Trophoblast cell (in vitro differentiated cells and primary cell): Measurements from ENCODE around the gene RNASEH1.

Experiments
- DNase-seq, 2 donors: peaks; one replicate each; pipeline ENCODE4 v3.0.0-alpha.2; 2016
- H2AFZ ChIP-seq: 2 replicates; pipeline ENCODE4 v1.6.1; 2013; ENCODE audit warnings: low read length, moderate library complexity, mild to moderate bottlenecking; ENCODE audit not compliant: insufficient read depth, poor library complexity
- H2AK5ac ChIP-seq: 2 replicates; pipeline ENCODE4 v1.6.1; 2013; ENCODE audit warnings: mild to moderate bottlenecking, low read length
- H2BK120ac ChIP-seq: 2 replicates; pipeline ENCODE4 v1.6.1; 2013; ENCODE audit warnings: low read length, mild to moderate bottlenecking, moderate library complexity; ENCODE audit not compliant: insufficient read depth, poor library complexity
- H2BK12ac ChIP-seq: 2 replicates; pipeline ENCODE4 v1.6.1; 2013; ENCODE audit warnings: mild to moderate bottlenecking, low read length, moderate library complexity
- H2BK5ac ChIP-seq: 2 replicates; pipeline ENCODE4 v1.6.1; 2013; ENCODE audit warnings: low read length, low read depth, moderate library complexity, mild to moderate bottlenecking; ENCODE audit not compliant: poor library complexity
- H3K14ac ChIP-seq: 2 replicates; pipeline ENCODE4 v1.6.1; 2013; ENCODE audit warnings: mild to moderate bottlenecking, low read length
- H3K18ac ChIP-seq: 2 replicates; pipeline ENCODE4 v1.6.1; 2013; ENCODE audit warnings: mild to moderate bottlenecking, low read length
- H3K23ac ChIP-seq: 2 replicates; pipeline ENCODE4 v1.6.1; 2013; ENCODE audit warnings: low read length
- H3K27ac ChIP-seq: 2 replicates; pipeline ENCODE4 v1.5.1; 2013; ENCODE audit warnings: low read depth, mild to moderate bottlenecking, inconsistent platforms, low read length, moderate library complexity
- H3K27me3 ChIP-seq: 2 replicates; pipeline ENCODE4 v1.6.1; 2013; ENCODE audit warnings: inconsistent platforms, mild to moderate bottlenecking, low read length, moderate library complexity; ENCODE audit not compliant: insufficient read depth
- H3K36me3 ChIP-seq, 2 experiments: 1 replicate in 1 of 2; 2 replicates in 1 of 2; pipeline ENCODE4 v1.6.1; 2013; ENCODE audit warnings: low read length in 2 of 2, mild to moderate bottlenecking in 2 of 2, moderate library complexity in 1 of 2; ENCODE audit not compliant: insufficient read depth in 2 of 2, control insufficient read depth in 1 of 2
- H3K4ac ChIP-seq: 2 replicates; pipeline ENCODE4 v1.6.1; 2013; ENCODE audit warnings: low read depth, mild to moderate bottlenecking, low read length, moderate library complexity
- H3K4me1 ChIP-seq, 2 experiments: 1 replicate in 1 of 2; 2 replicates in 1 of 2; pipeline ENCODE4 v1.6.1; 2013; ENCODE audit warnings: low read length in 2 of 2, mild to moderate bottlenecking in 2 of 2, moderate library complexity in 1 of 2; ENCODE audit not compliant: insufficient read depth in 2 of 2, control insufficient read depth in 1 of 2
- H3K4me2 ChIP-seq: 2 replicates; pipeline ENCODE4 v1.6.1; 2013; ENCODE audit warnings: inconsistent platforms, mild to moderate bottlenecking, low read length, moderate library complexity
- H3K4me3 ChIP-seq: 2 replicates; pipeline ENCODE4 v1.5.1; 2013; ENCODE audit warnings: mild to moderate bottlenecking, low read depth, low read length, inconsistent platforms
- H3K79me1 ChIP-seq: one replicate; pipeline ENCODE4 v1.6.1; 2013; ENCODE audit warnings: low read length
- H3K79me2 ChIP-seq: 2 replicates; pipeline ENCODE4 v1.6.1; 2013; ENCODE audit warnings: low read length, mild to moderate bottlenecking; ENCODE audit not compliant: control insufficient read depth, insufficient read depth, poor library complexity
- H3K9ac ChIP-seq: 2 replicates; pipeline ENCODE4 v1.6.1; 2013; ENCODE audit warnings: mild to moderate bottlenecking, low read length
- H3K9me3 ChIP-seq: 2 replicates; pipeline ENCODE4 v1.6.1; 2013; ENCODE audit warnings: low read depth, mild to moderate bottlenecking, control low read depth, inconsistent platforms, low read length; ENCODE audit not compliant: insufficient read depth
- H4K12ac ChIP-seq: 2 replicates; pipeline ENCODE4 v1.6.1; 2013; ENCODE audit warnings: low read depth, mild to moderate bottlenecking, low read length, moderate library complexity
- H4K8ac ChIP-seq: 2 replicates; pipeline ENCODE4 v1.6.1; 2013; ENCODE audit warnings: low read depth, mild to moderate bottlenecking, low read length, moderate library complexity
- H4K91ac ChIP-seq: one replicate; pipeline ENCODE4 v1.6.1; 2013; ENCODE audit warnings: low read depth, mild to moderate bottlenecking, low read length, moderate library complexity
- WGBS: extraction: QIAGEN DNeasy Blood & Tissue Kit; methylation state at CpG from one replicate; pipeline ENCODE4 v1.1.7; 2013; ENCODE audit warnings: missing lambda C conversion rate; ENCODE audit not compliant: insufficient read length, insufficient coverage; ENCODE audit errors: extremely low coverage; 5-methylcytosine and 5-hydroxymethylcytosine counted together

Gene RNASEH1

DNA sequence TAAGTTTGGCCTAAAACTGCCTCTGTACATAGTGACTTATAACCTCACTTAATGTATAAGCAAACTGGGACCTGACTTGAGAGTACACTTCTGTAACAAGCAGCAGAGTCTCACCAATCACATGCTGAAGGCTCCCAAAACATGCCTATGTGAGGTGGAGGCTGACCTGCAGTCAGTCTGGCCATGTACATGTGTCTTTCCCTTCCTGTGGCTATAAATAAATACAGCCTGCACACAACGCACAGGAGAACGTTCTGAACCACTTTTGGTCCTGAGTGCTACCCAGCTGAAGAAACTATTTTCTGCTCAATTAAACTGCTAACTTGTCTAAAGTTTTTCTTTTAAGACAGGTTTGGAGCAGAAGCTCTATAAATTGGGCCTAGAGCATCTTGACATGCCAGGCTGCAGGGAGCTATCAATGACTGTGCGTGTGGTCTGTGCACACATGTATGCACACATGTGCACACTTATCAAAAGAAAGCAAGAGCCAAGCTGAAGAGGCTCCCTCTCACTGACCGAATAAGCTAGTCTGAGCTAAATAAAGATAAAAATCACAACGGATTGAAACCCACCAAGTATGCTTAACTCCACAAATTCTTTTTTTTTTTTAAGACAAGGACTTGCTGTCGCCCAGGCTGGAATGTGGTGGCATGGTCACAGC lies 15.0 kb downstream of the RNASEH1 start:
- no peaks in the 10 kb centered on the region for H3K79me1 ChIP-seq
- no CpG with 5 or more reads among the region's 6 CpGs for WGBS
- DNase-seq, result no peak
- H3K23ac ChIP-seq, result no peak overlapping the region
- H3K4me2 ChIP-seq, result no peak overlapping the region
- H2AFZ ChIP-seq, result no peak overlapping the region
- H2BK12ac ChIP-seq, result no peak overlapping the region
- H3K36me3 ChIP-seq, result peaks cover 38 to 53% of the 10 kb centered on the region in 2 experiments
- no peak overlapping the region for H4K91ac ChIP-seq
- no peak overlapping the region for H3K4me3 ChIP-seq
- no peak overlapping the region for H2AK5ac ChIP-seq
- H2BK5ac ChIP-seq, result no peak overlapping the region
- H3K4ac ChIP-seq, result no peak overlapping the region
- H3K4me1 ChIP-seq, result no peaks in the 10 kb centered on the region
- no peak overlapping the region for H3K27ac ChIP-seq
- H2BK120ac ChIP-seq, result no peak overlapping the region
- no peaks in the 10 kb centered on the region for H3K79me2 ChIP-seq
- no peak overlapping the region for H4K8ac ChIP-seq
- no peak overlapping the region for H3K18ac ChIP-seq
- no peak overlapping the region for H4K12ac ChIP-seq
- H3K9ac ChIP-seq, result no peak overlapping the region
- H3K14ac ChIP-seq, result no peak overlapping the region
- no peaks in the 10 kb centered on the region for H3K27me3 ChIP-seq
- no peaks in the 10 kb centered on the region for H3K9me3 ChIP-seq

DNA sequence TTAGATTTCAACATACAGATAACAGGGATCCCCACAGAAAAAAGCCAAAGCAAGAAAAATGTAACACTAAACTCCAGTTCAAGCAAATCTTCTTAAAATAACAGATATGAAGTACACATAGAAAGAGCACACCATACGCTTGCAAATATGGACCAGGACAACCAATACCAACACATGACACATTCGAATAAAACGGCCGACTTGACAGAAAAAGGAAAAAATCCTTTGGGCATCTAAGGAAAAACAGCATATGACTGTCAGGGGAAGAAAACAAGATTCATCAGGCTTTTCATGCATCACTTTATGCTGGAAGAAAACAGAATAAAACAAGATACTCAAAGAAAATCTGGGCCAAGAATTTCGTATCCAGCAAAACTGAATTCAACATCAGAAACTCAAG lies 16.0 kb downstream of the RNASEH1 start:
- no peak overlapping the region for H4K91ac ChIP-seq
- H4K8ac ChIP-seq, result no peak overlapping the region
- no CpG with 5 or more reads among the region's 5 CpGs for WGBS
- H3K4me3 ChIP-seq, result no peak overlapping the region
- no peak overlapping the region for H3K23ac ChIP-seq
- H3K36me3 ChIP-seq, result peaks cover 34 to 46% of the 10 kb centered on the region in 2 experiments
- H2BK12ac ChIP-seq, result no peak overlapping the region
- no peak overlapping the region for H3K14ac ChIP-seq
- no peak overlapping the region for H3K9ac ChIP-seq
- H3K9me3 ChIP-seq, result no peaks in the 10 kb centered on the region
- DNase-seq, result no peak
- H2BK120ac ChIP-seq, result no peak overlapping the region
- H2BK5ac ChIP-seq, result no peak overlapping the region
- H2AFZ ChIP-seq, result no peak overlapping the region
- H3K18ac ChIP-seq, result no peak overlapping the region
- H3K79me1 ChIP-seq, result no peaks in the 10 kb centered on the region
- H3K4me1 ChIP-seq, result peaks cover 0 to under 1% of the 10 kb centered on the region in 2 experiments
- H2AK5ac ChIP-seq, result no peak overlapping the region
- no peak overlapping the region for H3K4me2 ChIP-seq
- no peak overlapping the region for H4K12ac ChIP-seq
- H3K4ac ChIP-seq, result no peak overlapping the region
- H3K79me2 ChIP-seq, result no peaks in the 10 kb centered on the region
- H3K27me3 ChIP-seq, result no peaks in the 10 kb centered on the region
- no peak overlapping the region for H3K27ac ChIP-seq

- Histone ChIP-seq H3K4me3 (no peak overlapping the region), H4K8ac (no peak overlapping the region), H4K91ac (no peak overlapping the region), H3K79me1 (peaks cover 12% of the 10 kb centered on the region), H2BK120ac (no peak overlapping the region), H3K4me1 (peaks cover 12 to 13% of the 10 kb centered on the region in 2 experiments), H2AK5ac (no peak overlapping the region), H4K12ac (no peak overlapping the region), H3K9me3 (no peaks in the 10 kb centered on the region), H3K4ac (no peak overlapping the region), H2BK12ac (no peak overlapping the region), H3K9ac (no peak overlapping the region), H3K27me3 (no peaks in the 10 kb centered on the region), H2AFZ (no peak overlapping the region), H3K23ac (no peak overlapping the region), H3K4me2 (no peak overlapping the region), H3K79me2 (peaks cover 5% of the 10 kb centered on the region), H3K27ac (no peak overlapping the region), H3K14ac (no peak overlapping the region), H3K18ac (no peak overlapping the region), H2BK5ac (no peak overlapping the region), H3K36me3 (peaks cover 22 to 27% of the 10 kb centered on the region in 2 experiments)
- WGBS, result no CpG with 5 or more reads among the region's 9 CpGs
- DNase-seq, result no peak
Measured at GRCh38 chr2:3539836-3540235, 18.3 kb downstream of the RNASEH1 start.

DNA sequence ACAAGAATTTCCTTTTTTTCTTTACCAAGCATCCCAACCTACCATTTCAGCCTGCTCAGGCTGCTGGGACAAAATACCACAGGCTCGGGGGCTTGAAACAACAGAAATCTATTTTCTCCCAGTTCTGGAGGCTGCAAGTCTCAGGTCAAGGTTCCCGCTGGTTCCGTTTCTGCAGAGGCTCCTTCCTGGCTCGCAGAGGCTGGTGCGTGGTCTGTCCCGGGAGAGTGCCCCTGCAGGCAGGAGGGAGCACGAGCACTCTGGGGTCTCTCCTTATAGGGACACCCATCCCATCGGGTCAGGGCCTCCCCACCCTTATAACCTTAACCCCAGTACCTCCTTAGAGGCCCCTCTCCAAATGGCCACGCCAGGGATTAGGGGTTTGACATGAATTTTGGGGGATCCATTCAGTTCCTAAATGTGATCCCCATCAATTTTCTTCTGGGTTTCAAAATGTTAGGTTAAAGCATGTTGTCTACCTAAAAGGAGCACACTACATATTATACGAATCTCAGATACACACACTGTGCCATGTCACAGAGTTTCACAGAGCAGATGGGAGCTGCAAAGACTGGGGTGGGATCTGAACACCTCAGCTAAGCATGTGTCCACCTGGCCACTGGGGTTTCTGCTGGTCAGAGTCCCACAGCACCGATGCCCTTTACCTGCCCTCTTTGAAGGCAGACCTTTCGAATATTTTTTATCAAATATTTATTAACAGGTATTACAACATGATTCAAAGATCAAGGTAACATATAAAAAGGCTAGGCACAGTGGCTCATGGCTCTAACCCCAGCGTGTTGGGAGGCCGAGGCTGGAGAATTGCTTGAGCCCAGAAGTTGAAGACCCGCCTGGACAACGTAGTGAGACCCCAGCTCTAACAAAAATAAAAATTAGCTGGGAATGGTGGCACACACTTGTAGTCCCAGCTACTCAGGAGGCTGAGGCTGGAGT lies 21.2 kb downstream of the RNASEH1 start:
- H3K9me3 ChIP-seq, result no peaks in the 10 kb centered on the region
- peak overlapping the region; percentile 63 for H2BK120ac ChIP-seq
- H3K14ac ChIP-seq, result peak overlapping the region; percentile 94
- peak overlapping the region; percentile 49 for H3K4me2 ChIP-seq
- peak overlapping the region; percentile 76 for H4K12ac ChIP-seq
- peak overlapping the region; percentile 76 for H4K8ac ChIP-seq
- H3K23ac ChIP-seq, result no peak overlapping the region
- no peak overlapping the region for H3K4me3 ChIP-seq
- H3K79me1 ChIP-seq, result peaks cover 12% of the 10 kb centered on the region
- peak overlapping the region; percentile 40 for H2AK5ac ChIP-seq
- peak overlapping the region; percentile 38 for H3K18ac ChIP-seq
- no peaks in the 10 kb centered on the region for H3K27me3 ChIP-seq
- DNase-seq, result peak in 1 of 2 donors; percentile 35
- peaks cover 12 to 13% of the 10 kb centered on the region in 2 experiments for H3K4me1 ChIP-seq
- H3K79me2 ChIP-seq, result peaks cover 5% of the 10 kb centered on the region
- no CpG with 5 or more reads among the region's 16 CpGs for WGBS
- no peak overlapping the region for H3K9ac ChIP-seq
- peak overlapping the region; percentile 83 for H3K27ac ChIP-seq
- H2BK12ac ChIP-seq, result peak overlapping the region; percentile 70
- H4K91ac ChIP-seq, result peak overlapping the region; percentile 87
- H2BK5ac ChIP-seq, result peak overlapping the region; percentile 63
- peaks cover 8 to 12% of the 10 kb centered on the region in 2 experiments for H3K36me3 ChIP-seq
- peak overlapping the region; percentile 95 for H2AFZ ChIP-seq
- H3K4ac ChIP-seq, result peak overlapping the region; percentile 67
